Activated T-helper 1 cell treated with anti-CD3 and anti-CD28 coated beads, Interleukin-2, amount 50 U/mL, for 16 hours (primary cell): ENCODE results near the gene ZNF543.
A peak's percentile ranks its signal among the peaks of the same experiment; 100 is the strongest.
"Not testable (repeated sequence)": the region's sequence is repeated elsewhere in the genome, so short reads cannot be mapped to it uniquely, and the experiment has no call there.

Experiments used
- DNase-seq, 2 donors: peaks; one replicate each; pipeline ENCODE4 v3.0.0-alpha.2; 2020; ENCODE audit warnings: low read depth in 1 of 2, low spot score in 1 of 2

Gene ZNF543

GRCh38 chr19:57319869-57320179 is 448 bp upstream of the ZNF543 start:
- no peak for DNase-seq

- DNase-seq: no peak
Measured at GRCh38 chr19:57321116-57321515, 844 bp downstream of the ZNF543 start.

- no peak for DNase-seq
Measured at GRCh38 chr19:57321751-57322150, 1.5 kb downstream of the ZNF543 start.

- no peak for DNase-seq
Measured at GRCh38 chr19:57324992-57325391, 4.7 kb downstream of the ZNF543 start.

GRCh38 chr19:57327993-57328392 is 7.7 kb downstream of the ZNF543 start:
- DNase-seq: no peak

GRCh38 chr19:57334191-57334590 is 13.9 kb downstream of the ZNF543 start:
- DNase-seq: no peak

GRCh38 chr19:57338877-57339276 is 18.6 kb downstream of the ZNF543 start:
- no peak for DNase-seq

GRCh38 chr19:57342582-57342981 is 22.3 kb downstream of the ZNF543 start:
- no peak for DNase-seq

GRCh38 chr19:57348136-57348535 is 27.9 kb downstream of the ZNF543 start:
- DNase-seq: no peak

GRCh38 chr19:57350877-57351805 is 30.9 kb downstream of the ZNF543 start, which contains the start of gene ZNF304:
TSS of gene ZNF304 (plus strand) at chr19:57351271. CDS start at chr19:57351665, 394 bp downstream.
- DNase-seq: peak; percentile 61 to 68

- no peak for DNase-seq
Measured at GRCh38 chr19:57351867-57352266, 31.6 kb downstream of the ZNF543 start.

GRCh38 chr19:57355916-57356315 is 35.6 kb downstream of the ZNF543 start:
- DNase-seq: no peak

GRCh38 chr19:57357406-57357805 is 37.1 kb downstream of the ZNF543 start:
- no peak for DNase-seq

- no peak for DNase-seq
Measured at GRCh38 chr19:57359300-57359699, 39.0 kb downstream of the ZNF543 start.

- DNase-seq: no peak
Measured at GRCh38 chr19:57362419-57362818, 42.1 kb downstream of the ZNF543 start.

GRCh38 chr19:57362997-57363687 is 42.9 kb downstream of the ZNF543 start, which contains the start of the genes TRAPPC2B and ZNF547:
TSS of gene TRAPPC2B (plus strand) at chr19:57363551. CDS start at chr19:57364834, 1,283 bp downstream.
TSS of gene ZNF547 (plus strand) at chr19:57363551. CDS start at chr19:57368556, 5,005 bp downstream.
- DNase-seq: peak; percentile 97 to 98

GRCh38 chr19:57363688-57364181 is 43.5 kb downstream of the ZNF543 start:
- DNase-seq: no peak

GRCh38 chr19:57366776-57367175 is 46.5 kb downstream of the ZNF543 start:
- no peak for DNase-seq

- DNase-seq: no peak
Measured at GRCh38 chr19:57374179-57374578, 53.9 kb downstream of the ZNF543 start.

GRCh38 chr19:57374647-57375046 is 54.4 kb downstream of the ZNF543 start:
- not testable (repeated sequence) for DNase-seq

- DNase-seq: no peak
Measured at GRCh38 chr19:57376151-57376550, 55.9 kb downstream of the ZNF543 start.
